Measurements from ENCODE around the gene OGDHL. TPM values are rescaled to one million over a fixed set of nuclear protein-coding genes. Genes with fewer than 3 reads are reported as not detected.

Gene OGDHL
- total and polyA plus RNA-seq, 2 of the 13 experiments (the other 11 are each of a cell fraction or from before 2014, with no cell fraction given): 3.0 to 9.8 TPM

DNA sequence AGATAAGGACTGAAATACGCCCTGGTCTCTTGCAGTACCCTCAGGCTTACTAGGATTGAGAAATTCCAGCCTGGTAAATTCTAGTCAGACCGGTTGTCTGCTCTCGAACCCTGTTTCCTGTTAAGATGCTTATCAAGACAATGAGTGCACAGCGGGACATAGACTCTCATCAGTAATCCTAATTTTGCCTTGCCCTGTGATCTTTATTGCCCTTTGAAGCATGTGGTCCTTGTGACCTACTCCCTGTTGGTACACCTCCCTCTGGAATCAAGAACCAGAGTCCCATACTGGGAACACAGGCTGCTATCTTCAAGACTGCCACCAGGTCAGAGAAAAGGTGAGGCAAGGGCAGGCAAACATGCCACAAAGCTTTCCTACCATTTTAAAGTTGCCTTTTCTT is 75.5 kb downstream of the OGDHL start (continued):
- TF ChIP-seq SALL1 (CRISPR knock-in tag; IDR thresholded peaks at IDR 0.05): no peak

Other genes with a start within 250 kb of the OGDHL start
- gene ERCC6, start 223.2 kb downstream of the OGDHL start, total RNA-seq (2016; rRNA removed; fragmentation: Illumina TruSeq; extraction: Trizol): 9.8 and 11.8 TPM in 2 replicates
- gene ERCC6, start 223.2 kb downstream of the OGDHL start, polyA plus RNA-seq (2011; rRNA removed): 4.8 and 5.1 TPM in 2 replicates
- not detected in 2 replicates for gene SLC18A3, start 152.0 kb downstream of the OGDHL start, total RNA-seq (2016; rRNA removed; fragmentation: Illumina TruSeq; extraction: Trizol)
- not detected in 2 replicates for gene SLC18A3, start 152.0 kb downstream of the OGDHL start, polyA plus RNA-seq (2011; rRNA removed)
- gene CHAT, start 148.3 kb downstream of the OGDHL start, total RNA-seq (2016; rRNA removed; fragmentation: Illumina TruSeq; extraction: Trizol): not detected in 2 replicates
- not detected in 2 replicates for gene CHAT, start 148.3 kb downstream of the OGDHL start, polyA plus RNA-seq (2011; rRNA removed)
- not detected in 2 replicates for gene C10orf53, start 82.7 kb downstream of the OGDHL start, total RNA-seq (2016; rRNA removed; fragmentation: Illumina TruSeq; extraction: Trizol)
- not detected in 2 replicates for gene C10orf53, start 82.7 kb downstream of the OGDHL start, polyA plus RNA-seq (2011; rRNA removed)
- gene PARG, start 179.7 kb upstream of the OGDHL start, total RNA-seq (2016; rRNA removed; fragmentation: Illumina TruSeq; extraction: Trizol): 36.8 and 37.2 TPM in 2 replicates
- gene PARG, start 179.7 kb upstream of the OGDHL start, polyA plus RNA-seq (2011; rRNA removed): 11.4 and 12.4 TPM in 2 replicates
- gene TIMM23B, start 179.7 kb upstream of the OGDHL start, total RNA-seq (2016; rRNA removed; fragmentation: Illumina TruSeq; extraction: Trizol): 9.6 and 13.0 TPM in 2 replicates
- 10.8 and 12.5 TPM in 2 replicates for gene TIMM23B, start 179.7 kb upstream of the OGDHL start, polyA plus RNA-seq (2011; rRNA removed)
- gene AGAP6, start 226.1 kb upstream of the OGDHL start, total RNA-seq (2016; rRNA removed; fragmentation: Illumina TruSeq; extraction: Trizol): 2.9 and 7.7 TPM in 2 replicates
- gene AGAP6, start 226.1 kb upstream of the OGDHL start, polyA plus RNA-seq (2011; rRNA removed): 19.5 and 21.9 TPM in 2 replicates